Endometrial microvascular endothelial cells (primary cell): Measurements from ENCODE around the gene UNKL. TPM values are rescaled to one million over a fixed set of nuclear protein-coding genes. Genes with fewer than 3 reads are reported as not detected.
"Not testable (repeated sequence)": the region's sequence is repeated elsewhere in the genome, so short reads cannot be mapped to it uniquely, and the experiment has no call there.

Source experiments
- in situ Hi-C: cut with HindIII; loops from 2 replicates; pipeline ENCODE4 v1.10.0; 2017; ENCODE audit warnings: low sequenced_read_pairs, low pct_unique_long_range_greater_than_20kb; ENCODE audit errors: inconsistent ontology term
- total RNA-seq: library from RNA; depleted of rRNA; stranded (reverse); fragments of >200 nt; gene quantifications from one replicate; pipeline ENCODE4 v1.2.3, GENCODE V29; 2015; ENCODE audit errors: inconsistent ontology term

Gene UNKL
- total RNA-seq, 1 donor from 2014 or later: 9.8 TPM

DNA sequence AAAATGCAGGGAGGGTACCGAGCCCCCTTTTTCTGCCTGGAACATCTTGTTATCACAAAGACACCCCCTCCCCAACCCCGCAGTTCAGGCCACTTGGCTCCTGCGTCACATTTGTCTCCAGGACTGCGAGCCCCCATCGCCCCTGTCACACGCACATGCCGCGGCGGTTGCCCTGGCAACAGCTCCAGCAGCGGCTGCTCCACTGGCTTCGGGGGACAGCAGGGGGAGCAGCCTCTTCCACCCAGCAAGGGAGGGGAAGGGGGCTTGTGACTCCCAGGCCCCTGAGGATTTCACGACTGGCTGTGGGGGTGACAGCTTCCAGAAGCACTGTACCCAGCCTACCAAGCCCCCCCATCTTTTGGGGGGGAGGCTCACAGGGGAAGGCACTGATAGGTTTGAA, 78.5 kb downstream of the UNKL start:
- in situ Hi-C loops: no loop called here

DNA sequence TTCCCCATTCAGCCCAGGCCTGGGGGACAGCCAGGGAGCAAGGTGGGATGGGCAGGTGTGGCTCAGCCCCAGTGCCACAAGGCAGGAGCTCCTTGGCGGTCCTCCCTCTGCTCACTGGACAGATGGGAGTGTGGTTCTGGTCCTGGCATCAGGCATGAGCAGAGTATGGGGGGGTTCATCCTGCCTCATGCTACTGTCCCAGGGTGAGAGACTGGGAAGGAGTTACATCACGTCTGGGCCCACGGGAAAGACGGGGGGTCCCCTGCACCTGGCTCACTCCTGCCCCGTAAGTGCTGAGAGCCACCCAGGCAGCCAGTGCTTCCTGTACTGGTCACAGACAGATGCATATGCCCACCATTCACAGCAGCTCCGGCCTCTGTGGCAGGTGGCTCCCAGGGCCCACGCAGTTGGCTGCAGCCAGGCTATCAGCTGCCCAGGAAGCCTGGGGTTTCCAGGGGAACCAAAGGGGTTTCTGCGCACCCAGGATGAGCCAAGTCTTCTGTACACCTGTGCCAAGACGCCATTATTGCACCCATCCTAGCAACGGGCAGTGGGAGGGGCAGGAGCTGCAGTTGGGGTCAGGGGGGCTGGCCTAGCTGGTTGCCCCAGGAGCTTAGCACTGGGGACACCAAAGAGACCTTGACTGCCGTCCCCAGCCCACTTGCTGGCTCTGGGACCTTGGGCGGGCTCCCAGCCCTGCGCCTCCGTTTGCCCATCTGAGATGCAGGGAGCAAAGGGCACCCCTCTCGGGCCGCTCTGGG, 79.1 kb downstream of the UNKL start:
- in situ Hi-C loops: no loop called here

DNA sequence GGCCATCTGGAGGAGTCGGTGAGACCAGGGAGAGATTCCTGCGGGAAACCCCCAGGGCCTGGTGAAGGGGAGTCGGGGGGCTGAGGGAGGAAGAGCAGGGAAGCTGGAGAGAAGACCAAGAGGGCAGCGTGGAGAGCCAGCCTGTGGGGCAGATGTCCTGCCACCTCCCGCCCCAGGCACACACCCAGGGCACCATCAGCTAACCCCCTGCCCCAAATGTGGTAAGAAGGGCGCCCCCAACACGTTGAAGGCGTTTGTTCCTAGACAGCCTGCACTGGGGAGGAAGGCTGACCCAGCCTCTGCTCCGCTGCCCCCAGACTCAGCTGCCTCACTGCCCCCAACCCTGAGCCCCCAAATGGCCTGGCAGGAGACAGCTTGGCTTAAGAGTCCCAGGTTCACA, 79.8 kb downstream of the UNKL start:
- in situ Hi-C loops: no loop called here

DNA sequence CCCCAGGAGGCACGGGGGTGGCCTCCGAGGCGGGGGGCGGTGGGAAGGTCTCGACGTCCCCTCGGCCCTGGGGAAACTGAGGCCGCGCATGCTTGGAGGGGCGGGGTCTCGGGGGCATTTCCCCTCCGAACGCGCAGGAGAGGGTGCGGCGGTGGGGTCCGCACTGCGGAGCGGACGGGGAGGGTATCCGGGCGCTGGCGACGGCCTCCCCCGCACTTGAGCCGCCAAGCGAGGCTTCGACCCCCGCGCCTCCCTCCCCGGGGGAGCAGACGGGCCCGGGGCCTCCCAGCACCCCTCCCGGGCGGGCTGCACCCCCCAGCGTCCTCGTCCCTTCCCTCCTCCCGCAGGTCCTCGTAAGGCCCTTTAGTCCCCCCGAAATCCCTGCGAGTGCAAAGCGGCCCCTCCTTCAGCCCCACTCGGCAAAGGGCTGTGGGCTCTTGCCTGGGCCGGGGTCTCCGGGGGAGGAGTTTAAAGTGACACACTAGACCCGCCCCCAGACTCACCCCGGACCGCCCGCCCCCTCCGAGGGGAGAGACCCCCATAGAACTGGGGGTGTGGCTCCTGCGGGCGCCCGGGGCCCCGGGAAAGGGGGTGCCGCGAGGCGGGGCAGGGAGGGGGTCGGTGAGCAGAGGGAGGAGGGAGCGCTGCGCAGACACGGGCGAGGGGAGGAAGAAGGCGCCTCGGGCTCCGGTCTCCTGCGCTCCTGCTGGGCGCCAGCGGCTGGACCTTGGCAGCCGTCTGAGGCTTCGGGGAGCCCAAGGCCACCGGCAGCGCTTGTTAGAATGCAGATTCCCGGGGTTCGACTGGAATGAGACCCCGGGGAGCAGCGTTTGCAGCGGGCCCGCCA, 80.4 kb downstream of the UNKL start:
- in situ Hi-C loops: no loop called here

DNA sequence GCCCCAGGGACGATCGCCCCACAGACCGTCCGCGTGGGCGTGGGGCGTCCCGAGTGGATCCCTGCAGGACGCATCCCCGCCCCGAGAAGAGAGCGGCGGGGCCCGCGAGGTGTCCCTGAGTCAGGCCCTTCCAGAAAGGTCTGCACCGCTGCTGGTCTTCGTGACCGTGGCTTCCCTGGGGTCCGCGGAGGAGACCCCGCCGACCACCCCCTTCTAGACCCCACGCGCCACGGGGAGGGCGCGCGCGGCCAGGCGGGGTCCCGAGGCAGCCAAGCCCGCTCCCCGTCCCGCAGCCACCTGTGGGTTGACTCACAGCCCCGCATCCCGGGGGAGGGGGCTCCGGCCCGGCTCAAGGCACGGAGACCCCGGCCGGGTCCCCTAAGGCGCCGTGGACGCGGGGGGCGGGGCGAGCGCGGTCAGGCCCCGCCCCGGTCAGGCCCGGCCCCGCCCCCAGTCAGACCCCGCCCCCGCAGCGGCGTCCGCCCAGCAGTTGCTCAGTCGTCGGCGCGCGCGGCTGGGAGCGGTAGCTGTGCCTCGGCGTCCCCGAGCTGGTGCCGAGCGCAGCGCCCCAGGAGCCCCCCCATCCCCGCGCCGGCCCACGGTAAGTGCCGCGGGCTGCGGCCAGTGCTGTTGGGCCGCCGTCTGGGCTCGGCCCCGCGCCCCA, 81.2 kb downstream of the UNKL start, which contains the start of gene BAIAP3:
TSS of gene BAIAP3 (plus strand) at position 497 of the 664 bp plus-strand sequence. CDS start 4,905 bp downstream, outside the sequence.
- in situ Hi-C loops: no loop called here

DNA sequence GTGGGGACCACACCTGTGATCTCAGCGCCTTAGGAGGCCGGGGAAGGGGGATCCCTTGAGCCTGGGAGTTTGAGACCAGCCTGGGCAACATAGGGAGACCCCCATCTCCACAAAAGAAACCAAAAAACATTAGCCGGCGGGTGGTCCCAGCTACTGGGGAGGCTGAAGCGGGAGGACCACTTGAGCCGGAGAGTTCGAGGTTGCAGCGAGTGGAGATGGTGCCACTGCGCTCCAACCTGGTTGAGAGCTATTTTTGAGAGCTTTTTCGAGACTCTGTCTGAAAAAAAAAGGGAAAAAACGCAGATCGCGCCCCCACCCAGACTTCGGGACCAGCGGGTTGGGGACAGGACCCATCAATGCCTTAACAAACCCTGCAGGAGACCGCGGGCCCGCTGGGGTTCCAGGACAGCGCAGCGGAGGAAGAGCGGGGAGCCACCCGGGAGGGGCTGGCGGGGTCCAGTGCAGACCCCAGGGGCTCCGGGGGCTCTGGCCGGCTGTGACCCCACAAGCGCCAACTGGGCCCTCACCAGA, 81.8 kb downstream of the UNKL start:
- in situ Hi-C loops: no loop called here

DNA sequence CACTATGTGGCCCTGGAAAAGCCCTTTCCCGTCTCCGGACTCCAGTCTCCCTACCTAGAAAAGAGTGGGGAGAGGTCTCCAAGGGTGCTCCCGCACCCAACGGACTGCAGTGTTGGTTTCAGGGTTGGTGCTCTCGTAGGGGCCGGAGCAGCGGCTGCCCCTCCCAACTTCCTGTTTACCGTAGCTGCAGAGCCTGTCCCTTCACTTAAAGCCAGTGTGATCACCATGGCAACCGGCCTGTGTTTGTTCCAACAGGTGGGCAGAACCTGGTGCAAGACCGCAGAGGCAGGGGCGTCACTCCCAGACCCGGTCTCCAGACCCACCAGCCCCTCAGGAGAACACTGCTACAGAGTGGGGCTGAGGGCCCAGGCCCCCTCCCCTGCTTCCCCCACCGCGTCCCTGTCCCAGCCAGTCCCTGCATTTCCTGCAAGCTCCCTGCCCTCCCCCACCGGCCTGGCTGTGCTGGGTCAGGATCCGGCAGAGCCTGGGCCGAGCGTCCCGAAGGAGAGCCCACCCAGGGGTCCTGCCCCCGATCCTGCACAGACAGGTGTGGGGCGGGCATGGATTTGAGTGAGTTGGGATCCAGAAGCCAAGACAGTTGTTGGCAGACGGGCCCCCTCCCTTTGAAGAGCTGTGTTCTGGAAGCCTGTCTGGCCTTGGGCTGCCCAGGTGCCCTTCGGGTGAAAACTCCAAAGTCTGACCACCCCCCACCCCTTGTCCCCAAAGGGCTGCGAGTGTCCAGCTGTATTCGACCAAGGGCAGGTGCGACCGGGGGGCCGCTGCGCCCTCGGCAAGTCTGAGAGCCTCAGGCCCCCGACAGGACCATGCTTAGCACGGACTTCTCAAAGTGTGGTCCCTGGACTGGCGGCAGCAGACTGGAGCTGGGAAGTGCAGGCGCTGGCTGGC, 82.5 kb downstream of the UNKL start:
- in situ Hi-C loops: no loop called here

DNA sequence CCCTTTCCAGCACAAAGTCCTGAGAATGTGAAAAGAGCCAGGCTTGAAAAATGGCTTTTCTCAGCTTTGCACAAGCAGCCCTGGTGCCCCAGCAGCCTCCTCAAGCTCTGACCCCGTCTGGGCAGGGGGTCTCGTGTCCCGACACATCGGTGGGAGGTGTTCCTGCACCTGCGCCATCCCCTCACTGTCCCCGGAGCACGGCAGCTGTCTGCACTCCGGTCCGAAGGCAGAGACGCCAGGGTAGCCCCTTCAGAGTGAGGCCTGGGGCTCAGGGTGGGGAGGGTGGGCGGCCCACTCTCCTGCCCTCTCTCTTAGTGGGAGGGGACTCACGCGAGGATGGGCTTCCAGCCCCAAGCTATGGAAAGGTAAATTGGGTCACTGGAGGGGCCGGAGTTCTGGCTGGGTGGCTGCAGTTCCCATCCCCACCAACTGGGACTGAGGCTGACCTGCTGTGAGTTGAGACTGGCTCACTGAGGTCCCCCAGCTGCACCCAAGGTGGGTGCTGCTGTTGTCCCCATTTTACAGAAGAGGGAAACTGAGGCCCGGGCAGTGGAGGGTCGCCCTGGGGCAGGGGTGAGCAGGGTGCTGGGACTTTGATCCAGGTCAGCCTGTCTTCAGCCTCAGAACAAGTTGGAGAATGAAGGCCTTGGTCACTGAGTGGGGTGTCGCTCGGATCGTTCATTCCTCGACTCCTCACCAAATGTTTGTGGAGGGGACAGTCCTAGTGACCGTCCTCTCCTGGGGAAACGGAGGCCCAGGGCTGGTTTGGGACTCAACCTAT, 83.4 kb downstream of the UNKL start:
- in situ Hi-C loops: no loop called here

DNA sequence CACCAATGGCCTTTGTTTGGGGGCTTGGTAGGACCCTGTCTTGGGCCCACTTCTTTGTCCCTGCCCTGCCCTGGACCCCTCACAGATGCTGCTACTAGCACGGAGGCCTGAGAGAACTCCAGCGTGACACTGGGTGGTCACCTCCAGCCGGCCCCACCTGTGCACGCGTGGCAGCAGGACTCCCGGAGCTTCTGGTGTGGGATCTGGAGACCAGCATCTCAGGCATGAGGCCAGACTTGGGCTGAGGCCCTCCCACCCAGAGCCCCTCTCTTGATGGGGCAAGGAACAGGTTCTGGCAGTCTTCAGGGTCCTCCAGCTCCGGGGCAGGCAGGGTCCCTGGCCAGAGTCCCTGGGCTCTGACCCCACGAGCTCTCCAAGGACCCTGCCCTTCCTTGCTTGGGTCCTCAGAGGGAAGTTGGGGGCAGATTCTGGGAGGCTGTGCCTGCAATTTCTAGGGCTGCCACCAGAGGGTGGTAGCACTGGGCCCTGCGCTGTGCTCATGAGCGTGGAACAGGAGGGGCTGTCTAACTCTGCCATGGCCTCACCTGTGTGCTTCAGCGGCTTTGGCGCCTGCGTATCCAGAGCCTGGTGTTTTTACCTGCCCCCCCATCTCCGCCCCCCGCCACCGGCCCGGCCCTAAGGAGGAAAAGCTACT, 84.1 kb downstream of the UNKL start:
- in situ Hi-C loops: no loop called here

DNA sequence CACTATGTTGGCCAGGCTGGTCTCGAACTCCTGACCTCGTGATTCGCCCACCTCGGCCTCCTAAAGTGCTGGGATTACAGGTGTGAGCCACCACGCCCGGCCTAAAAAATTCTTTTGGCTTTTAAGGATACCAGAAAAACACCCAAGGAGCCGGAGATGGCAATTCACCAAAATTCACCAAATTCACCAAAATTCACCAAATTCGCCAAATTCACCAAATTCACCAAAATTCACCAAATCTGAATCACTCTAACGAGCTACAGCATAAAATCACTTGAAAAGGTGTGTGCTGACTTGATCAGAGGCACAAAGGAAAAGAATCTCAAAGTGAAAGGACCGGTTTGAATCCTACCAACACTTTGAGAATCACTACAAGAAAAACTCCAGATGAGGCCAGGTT, 85.5 kb downstream of the UNKL start:
- in situ Hi-C loops: not testable (repeated sequence)

DNA sequence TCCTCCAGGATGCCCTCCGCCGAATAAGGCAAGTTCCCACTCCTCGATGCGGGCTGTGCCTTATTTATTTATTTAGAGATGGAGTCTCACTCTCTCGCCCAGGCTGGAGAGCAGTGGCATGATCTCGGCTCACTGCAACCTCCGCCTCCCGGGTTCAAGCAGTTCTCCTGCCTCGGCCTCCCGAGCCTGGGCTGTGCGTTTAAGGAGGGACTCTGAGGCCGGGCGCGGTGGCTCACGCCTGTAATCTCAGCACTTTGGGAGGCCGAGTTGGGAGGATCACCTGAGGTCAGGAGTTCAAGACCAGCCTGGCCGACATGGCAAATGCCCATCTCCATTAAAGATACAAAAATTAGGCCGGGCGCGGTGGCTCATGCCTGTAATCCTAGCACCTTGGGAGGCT, 86.4 kb downstream of the UNKL start:
- in situ Hi-C loops: not testable (repeated sequence)

DNA sequence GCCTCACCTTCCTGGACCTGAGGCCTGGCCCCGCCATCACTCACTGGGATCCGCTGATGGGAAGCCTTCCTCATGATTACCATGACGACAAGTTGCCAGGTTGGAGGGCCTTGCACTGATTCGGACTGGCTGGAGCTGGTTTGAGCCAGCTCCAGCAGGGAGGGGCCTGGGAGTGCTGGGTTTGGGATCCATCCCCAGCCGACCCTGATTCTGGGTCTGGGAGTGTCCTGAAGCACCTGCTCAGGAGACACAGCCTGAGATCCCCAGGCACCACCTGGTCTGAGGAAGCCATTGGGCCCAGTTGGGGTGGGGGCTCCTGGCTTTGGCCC, 86.9 kb downstream of the UNKL start:
- in situ Hi-C loops: no loop called here

DNA sequence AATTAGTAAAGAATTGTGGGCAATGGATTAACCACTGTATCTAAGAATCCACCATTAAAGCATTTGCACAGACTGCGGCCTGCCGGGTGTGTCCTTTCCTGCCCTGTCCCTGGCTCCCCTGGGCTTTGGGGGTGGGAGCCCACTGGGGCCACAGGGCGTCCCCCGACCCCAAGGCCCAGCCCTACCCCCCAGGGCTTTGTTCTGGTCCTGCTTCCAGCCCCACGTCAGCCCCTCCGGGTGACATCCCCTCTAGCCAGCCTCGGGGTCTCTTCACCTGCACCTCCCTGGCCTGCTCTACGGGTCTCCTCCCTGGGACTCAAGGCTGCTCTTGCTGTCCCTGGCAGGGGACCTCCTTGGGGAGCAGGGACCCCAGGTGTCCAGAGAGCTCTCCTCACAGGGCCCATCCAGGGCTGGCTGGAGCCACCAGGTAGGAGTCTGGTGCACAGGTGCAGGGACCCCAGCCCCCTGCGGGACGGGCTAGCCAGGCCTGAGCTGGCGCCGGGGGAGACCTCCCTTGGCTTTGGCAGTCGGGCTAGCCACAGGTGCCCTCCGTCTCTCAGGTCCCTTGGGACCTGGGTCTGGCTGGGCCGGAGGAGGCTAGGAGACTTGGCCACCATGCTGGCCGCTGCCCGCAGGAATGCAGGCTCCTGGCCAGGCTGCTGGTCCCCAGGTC, 87.4 kb downstream of the UNKL start:
- in situ Hi-C loops: no loop called here

DNA sequence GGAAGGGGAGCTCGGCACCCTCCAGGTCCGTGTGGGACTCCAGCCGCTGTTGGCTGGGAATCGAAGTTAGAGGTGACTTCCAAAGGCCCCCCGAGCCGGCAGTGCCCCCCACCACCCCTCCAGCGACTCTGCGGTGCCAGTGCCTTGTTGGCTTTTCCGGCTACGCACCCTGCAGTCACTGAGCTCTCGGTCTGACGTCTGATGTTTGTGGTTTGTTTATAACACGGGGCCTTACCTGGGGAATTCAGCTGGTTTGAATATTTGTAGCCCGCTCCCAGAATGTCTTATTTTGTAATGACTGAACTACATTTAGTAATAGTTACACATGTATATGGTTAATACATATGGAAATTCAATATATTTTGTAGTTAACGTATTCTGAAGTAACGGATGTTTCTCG, 88.1 kb downstream of the UNKL start:
- in situ Hi-C loops: no loop called here

DNA sequence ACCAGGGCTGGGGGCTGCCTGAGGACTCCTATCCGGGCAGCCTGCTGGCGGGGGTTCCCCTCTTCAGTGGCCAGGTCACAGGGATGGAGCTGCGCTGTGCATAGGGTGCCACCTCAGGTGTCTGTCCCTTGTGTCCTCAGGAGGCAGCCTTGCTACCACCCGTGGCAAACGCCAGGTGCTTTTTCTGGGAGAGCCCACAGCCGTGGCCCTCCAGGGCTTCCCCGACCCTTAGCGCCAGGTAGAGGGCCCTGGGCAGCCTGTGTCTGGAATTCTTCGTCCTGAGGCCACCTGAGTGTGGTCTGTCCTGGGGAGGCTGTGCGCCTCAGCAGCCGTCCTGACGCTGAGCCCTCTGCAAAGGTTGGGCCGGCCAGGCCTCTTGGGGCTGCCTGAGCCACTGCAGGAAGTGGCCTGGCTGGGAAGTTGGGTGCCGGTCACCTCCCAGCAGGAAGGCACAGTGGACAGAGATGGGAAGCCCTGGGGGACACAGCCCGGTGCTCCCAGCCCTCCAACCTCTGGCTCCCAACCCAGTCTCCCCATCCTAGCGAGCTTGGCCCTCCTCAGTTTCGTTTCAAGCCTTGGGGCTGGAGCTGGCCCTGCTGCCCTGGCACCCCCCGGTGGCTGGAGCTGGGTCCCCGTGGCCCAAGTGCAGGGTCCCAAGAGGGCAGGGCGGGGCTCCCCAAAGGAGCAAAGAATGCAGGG, 88.7 kb downstream of the UNKL start:
- in situ Hi-C loops: no loop called here

DNA sequence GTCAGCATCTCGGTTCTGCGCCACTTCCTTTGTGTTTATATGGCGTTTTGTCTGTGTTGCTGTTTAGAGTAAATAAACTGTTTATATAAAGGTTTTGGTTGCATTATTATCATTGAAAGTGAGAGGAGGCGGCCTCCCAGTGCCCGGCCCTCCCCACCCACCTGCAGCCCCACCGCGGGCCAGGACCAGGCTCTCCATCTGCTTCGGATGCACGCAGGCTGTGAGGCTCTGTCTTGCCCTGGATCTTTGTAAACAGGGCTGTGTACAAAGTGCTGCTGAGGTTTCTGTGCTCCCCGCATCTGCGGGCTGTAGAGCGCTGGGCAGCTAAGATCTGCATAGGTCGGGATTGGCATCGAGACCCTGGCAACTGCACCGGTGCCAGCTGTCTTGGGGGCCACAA, 89.2 kb downstream of the UNKL start:
- in situ Hi-C loops: no loop called here
